OCI-LY1 (cell line): ENCODE measurements around the gene MRGPRF.

Experiments used
- EZH2 ChIP-seq: fragments of 200-600 bp; sonication (generic), shearing (Covaris generic); IDR thresholded peaks from 2 replicates; pipeline ENCODE4 v1.8.0; 2017; ENCODE audit warnings: borderline replicate concordance, mixed run types, mild to moderate bottlenecking, antibody characterized with exemption, low read length, moderate library complexity, mixed read lengths
- TF ChIP-seq, protein P1 (sequence below): fragments of 200-600 bp; sonication (generic), shearing (Covaris generic); IDR thresholded peaks from 2 replicates; pipeline ENCODE4 v1.5.1; 2017; ENCODE audit warnings: mild to moderate bottlenecking, antibody characterized with exemption, low read length, moderate library complexity, mixed read lengths

DNA sequence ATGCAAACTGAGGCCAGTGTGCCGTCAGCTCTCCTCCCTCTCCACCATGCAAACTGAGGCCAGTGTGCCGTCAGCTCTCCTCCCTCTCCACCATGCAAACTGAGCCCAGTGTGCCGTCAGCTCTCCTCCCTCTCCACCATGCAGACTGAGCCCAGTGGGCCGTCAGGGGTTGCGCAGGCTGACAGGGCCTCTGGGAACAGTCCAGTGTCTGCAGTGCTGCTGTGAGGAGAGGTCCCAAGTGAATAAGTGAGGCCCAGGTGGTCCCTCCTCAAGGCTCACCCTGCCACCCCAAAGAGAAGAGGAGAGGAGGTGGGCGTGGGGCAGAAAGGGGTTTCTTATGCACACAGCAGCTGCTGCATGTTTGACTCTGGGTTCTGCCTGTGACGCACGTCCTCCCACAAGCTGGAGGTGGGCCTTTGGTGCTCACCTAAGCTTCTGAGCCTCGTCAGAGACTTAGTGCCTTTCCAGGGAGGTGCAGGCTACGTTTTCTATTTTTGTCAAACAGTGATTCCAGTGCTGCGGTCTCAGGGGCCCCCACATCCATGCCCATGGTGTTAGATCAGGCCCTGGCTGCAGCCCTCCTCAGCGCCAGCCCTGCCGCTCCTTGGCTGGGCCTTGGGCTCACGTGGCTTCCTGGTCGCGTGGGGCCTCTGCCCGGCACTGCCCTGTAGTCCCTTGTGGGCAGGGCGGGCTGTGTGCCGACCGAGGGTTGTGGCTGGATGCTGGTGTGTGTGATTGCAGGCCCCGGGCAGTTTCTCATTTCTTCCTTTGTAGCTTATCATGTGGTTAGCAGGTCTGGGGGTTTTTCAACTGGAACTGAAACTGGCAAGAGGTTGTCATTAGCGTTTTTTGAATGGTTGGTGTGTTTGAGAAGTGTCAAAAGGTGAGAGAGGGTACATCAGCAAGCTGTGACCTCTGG is 42.8 kb upstream of the MRGPRF start:
- TF ChIP-seq, protein P1, sequence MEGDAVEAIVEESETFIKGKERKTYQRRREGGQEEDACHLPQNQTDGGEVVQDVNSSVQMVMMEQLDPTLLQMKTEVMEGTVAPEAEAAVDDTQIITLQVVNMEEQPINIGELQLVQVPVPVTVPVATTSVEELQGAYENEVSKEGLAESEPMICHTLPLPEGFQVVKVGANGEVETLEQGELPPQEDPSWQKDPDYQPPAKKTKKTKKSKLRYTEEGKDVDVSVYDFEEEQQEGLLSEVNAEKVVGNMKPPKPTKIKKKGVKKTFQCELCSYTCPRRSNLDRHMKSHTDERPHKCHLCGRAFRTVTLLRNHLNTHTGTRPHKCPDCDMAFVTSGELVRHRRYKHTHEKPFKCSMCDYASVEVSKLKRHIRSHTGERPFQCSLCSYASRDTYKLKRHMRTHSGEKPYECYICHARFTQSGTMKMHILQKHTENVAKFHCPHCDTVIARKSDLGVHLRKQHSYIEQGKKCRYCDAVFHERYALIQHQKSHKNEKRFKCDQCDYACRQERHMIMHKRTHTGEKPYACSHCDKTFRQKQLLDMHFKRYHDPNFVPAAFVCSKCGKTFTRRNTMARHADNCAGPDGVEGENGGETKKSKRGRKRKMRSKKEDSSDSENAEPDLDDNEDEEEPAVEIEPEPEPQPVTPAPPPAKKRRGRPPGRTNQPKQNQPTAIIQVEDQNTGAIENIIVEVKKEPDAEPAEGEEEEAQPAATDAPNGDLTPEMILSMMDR = no peak
- no peak for TF ChIP-seq EZH2
